Measurements from ENCODE around the gene RNF223. TPM values are rescaled to one million over a fixed set of nuclear protein-coding genes. Genes with fewer than 3 reads are reported as not detected.

Gene RNF223
- total and polyA plus RNA-seq, 2 of the 13 experiments (the other 11 are each of a cell fraction or from before 2014, with no cell fraction given): 0.03 TPM; not detected in 1

- TF ChIP-seq ZNF724P (CRISPR knock-in tag; IDR thresholded peaks at IDR 0.05; ENCODE audit: borderline replicate concordance): no peak
- TF ChIP-seq KLF11 (CRISPR knock-in tag; IDR thresholded peaks at IDR 0.05): no peak
- no peak for TF ChIP-seq ZFYVE20 (CRISPR knock-in tag; IDR thresholded peaks at IDR 0.05; ENCODE audit: borderline replicate concordance, low read depth)
- TF ChIP-seq ZZZ3 (CRISPR knock-in tag; IDR thresholded peaks at IDR 0.05; ENCODE audit: borderline replicate concordance): peak; percentile 48; the same call in 1 of the 2 replicates
- TF ChIP-seq GABPB1 (CRISPR knock-in tag; IDR thresholded peaks at IDR 0.05): peak; percentile 39; the same call in 1 of the 2 replicates
- TF ChIP-seq ZNF567 (CRISPR knock-in tag; IDR thresholded peaks at IDR 0.05; ENCODE audit: borderline replicate concordance): no peak
- no peak for TF ChIP-seq GLI4 (CRISPR knock-in tag; IDR thresholded peaks at IDR 0.05; ENCODE audit: borderline replicate concordance)
- 0 out of 2 replicates have a peak, but pooled peaks have one; percentile 29 for TF ChIP-seq PAWR (CRISPR knock-in tag; IDR thresholded peaks at IDR 0.05; ENCODE audit: borderline replicate concordance)
- 0 out of 2 replicates have a peak, but pooled peaks have one; percentile 46 for TF ChIP-seq ZMYM2 (CRISPR knock-in tag; IDR thresholded peaks at IDR 0.05)
- TF ChIP-seq PLSCR1 (CRISPR knock-in tag; IDR thresholded peaks at IDR 0.05; ENCODE audit: borderline replicate concordance): no peak
- TF ChIP-seq MTA3 (CRISPR knock-in tag; IDR thresholded peaks at IDR 0.05): no peak
- no peak for TF ChIP-seq SCMH1 (CRISPR knock-in tag; IDR thresholded peaks at IDR 0.05; ENCODE audit: borderline replicate concordance)
- TF ChIP-seq USF2 (IDR thresholded peaks at IDR 0.05; ENCODE audit: low read depth, low read length): no peak
- no peak for TF ChIP-seq USF2 (CRISPR knock-in tag; IDR thresholded peaks at IDR 0.05; ENCODE audit: borderline replicate concordance)
- no peak for TF ChIP-seq ZBTB3 (CRISPR knock-in tag; IDR thresholded peaks at IDR 0.05; ENCODE audit: borderline replicate concordance, low read depth)
- TF ChIP-seq ZFP91 (CRISPR knock-in tag; IDR thresholded peaks at IDR 0.05; ENCODE audit: borderline replicate concordance): peak; percentile 27; the same call in 1 of the 2 replicates
- 0 out of 2 replicates have a peak, but pooled peaks have one; percentile 33 for TF ChIP-seq FOXM1 (CRISPR knock-in tag; IDR thresholded peaks at IDR 0.05)
- no peak for TF ChIP-seq RXRA (CRISPR knock-in tag; IDR thresholded peaks at IDR 0.05)
- TF ChIP-seq CHCHD3 (CRISPR knock-in tag; IDR thresholded peaks at IDR 0.05): 0 out of 2 replicates have a peak, but pooled peaks have one; percentile 40
- no peak for TF ChIP-seq BORCS8-MEF2B (CRISPR knock-in tag; IDR thresholded peaks at IDR 0.05)
- TF ChIP-seq ZFX (CRISPR knock-in tag; IDR thresholded peaks at IDR 0.05; ENCODE audit: low read depth): peak; percentile 66
- 0 out of 2 replicates have a peak, but pooled peaks have one; percentile 15 for TF ChIP-seq REL (CRISPR knock-in tag; conservative IDR thresholded peaks at IDR 0.05)
These were observed 4.1 kb downstream of the RNF223 start (continued) for GRCh38 chr1:1069711-1070676.

Measured in HepG2 (cell line).